Colon (tissue), 2 donors: ENCODE measurements around the gene ABLIM3.

Experiments
- FAIRE-seq: peaks from 2 replicates; lab custom pipeline; 2012; peaks lifted over from hg19 to GRCh38; lab: Jason Lieb, UNC
- donor health status: control.
- donor health status: control.

Gene ABLIM3

GRCh38 chr5:149188383-149188782, 47.1 kb downstream of the ABLIM3 start:
- no peak for FAIRE-seq

DNA sequence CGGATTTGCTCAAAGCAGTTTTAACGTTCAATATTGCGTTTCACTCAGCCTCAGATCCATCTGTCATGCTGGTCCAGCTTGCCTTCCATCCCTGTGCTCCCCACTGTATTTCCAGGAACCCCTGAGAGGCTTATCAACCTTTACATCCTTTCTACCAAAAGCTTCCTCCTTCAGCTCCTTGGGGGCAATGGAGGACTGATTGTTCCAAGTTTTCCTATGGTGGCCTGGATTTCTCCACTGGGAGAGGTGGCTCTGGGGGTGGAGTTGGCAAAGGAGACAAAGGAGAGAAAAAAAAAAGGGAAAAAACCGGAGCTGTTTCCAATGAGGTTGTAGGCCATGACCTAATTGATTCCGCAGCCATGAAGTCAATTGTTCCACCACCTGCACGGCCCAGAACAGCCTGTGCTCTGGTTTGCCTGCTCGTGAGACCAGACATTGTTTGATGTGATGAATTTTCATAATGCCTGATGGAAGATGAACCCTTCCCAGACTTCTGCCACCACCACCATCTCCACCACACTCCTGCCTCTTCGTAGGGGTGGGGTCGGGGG, 54.1 kb downstream of the ABLIM3 start:
- FAIRE-seq: no peak

GRCh38 chr5:149195962-149196361, 54.7 kb downstream of the ABLIM3 start:
- no peak for FAIRE-seq

DNA sequence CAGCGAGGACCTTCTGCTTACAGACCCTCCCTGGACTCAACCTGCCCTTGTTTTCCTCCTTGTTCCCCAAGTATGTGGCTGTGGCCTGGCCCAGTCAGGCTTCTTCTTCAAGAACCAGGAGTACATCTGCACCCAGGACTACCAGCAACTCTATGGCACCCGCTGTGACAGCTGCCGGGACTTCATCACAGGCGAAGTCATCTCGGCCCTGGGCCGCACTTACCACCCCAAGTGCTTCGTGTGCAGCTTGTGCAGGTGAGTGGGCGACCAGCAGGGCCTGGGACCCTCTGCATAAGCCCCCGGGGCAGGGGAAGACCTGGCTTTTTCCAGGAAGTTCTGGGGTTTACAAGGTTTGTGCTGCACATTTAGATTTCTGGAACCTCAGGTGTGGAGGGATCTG, 56.9 kb downstream of the ABLIM3 start:
- no peak for FAIRE-seq

GRCh38 chr5:149200355-149200754, 59.1 kb downstream of the ABLIM3 start:
- FAIRE-seq: no peak

DNA sequence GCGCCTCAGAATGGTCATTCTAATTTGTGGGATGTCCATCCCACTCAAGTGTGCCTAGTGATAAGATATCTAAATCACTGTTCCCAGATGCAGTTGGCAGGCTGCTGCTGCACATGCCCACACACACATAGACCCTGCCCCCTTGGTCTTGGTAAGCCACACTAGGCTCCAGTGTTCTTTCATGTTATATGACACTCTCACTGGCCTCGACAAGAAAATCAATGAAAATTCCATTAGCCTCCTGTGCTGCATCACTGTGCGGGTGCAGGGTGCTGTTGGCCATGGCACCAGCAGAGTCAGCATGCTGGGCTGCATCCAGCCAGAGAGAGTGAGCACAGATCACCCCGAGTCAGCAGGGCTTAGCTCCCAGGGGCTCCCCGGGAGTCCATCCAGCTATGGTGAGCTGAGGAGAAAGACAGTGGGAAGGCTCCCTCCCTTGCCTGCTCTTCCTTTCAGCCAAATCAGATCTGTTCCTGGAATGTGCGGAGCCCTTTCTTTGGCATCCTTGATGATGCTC, 59.9 kb downstream of the ABLIM3 start:
- no peak for FAIRE-seq

DNA sequence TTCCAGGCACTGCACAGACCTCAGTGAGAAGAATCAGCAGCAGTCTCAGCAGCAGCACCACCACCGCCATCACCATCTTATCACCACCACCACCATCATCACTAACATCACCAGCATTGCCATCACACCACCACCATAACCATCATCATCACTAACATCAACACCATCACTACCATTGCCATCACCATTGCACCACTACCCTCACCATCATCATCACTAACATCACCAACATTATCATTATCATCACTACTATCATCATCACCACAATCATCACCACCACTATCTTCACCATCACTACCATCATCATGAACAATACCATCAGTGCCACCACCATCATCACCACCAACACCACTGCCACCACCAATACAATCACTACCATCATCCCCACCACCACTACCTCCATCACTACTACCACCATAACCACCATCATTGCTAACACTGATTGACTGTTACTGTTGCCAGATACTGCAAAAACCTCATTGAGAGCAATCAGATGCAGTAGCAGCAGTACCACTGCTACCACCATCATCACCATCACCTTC, 61.7 kb downstream of the ABLIM3 start:
- no peak for FAIRE-seq

- FAIRE-seq: no peak
These were observed 62.7 kb downstream of the ABLIM3 start for GRCh38 chr5:149203921-149204441.

- no peak for FAIRE-seq
These were observed 64.6 kb downstream of the ABLIM3 start for GRCh38 chr5:149205625-149206523.

- no peak for FAIRE-seq
These were observed 65.3 kb downstream of the ABLIM3 start for GRCh38 chr5:149206524-149207141.

DNA sequence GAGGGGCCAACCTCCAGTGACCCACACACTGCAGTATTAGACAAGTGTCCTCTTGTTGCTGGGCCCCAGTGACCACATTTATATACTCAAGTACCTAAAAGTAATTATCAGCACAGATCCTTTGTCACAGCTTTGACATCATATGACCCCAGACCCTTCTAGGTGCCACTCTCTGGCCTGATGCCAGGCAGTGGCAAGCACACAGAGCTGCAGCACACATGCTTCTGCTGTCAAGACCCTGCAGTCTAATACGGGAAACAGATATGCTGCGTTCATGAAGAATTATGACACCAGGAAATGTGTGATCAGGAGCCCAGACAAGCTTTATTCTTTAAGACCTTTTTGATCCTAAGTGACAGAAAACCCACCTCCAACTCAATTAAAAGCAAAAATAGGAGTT, 66.5 kb downstream of the ABLIM3 start:
- FAIRE-seq: no peak

GRCh38 chr5:149210225-149210624, 68.9 kb downstream of the ABLIM3 start:
- no peak for FAIRE-seq

DNA sequence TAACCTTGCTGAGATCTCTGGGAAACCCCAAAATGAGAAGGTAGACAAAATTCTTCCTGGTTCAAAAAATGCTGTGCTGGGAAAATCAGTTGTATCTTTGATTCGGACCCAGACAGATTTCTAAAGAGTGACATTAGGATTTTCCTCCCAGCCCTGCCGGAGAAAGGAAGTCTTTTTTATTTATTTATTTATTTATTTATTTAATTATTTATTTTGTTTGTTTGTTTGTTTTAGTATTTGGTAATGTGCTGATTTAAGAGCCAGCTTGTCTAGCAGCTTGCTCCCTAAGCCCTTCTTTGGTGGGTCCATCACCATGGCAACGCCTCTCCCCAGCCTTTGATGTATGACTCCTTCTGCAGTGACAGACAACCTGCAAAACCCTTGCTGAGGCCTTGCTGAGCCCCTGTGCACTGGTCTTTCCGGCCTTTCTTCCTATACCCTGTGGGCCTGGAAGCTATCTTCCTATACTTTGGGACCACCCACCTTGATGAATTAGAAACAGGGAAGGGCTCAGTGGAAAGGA, 69.7 kb downstream of the ABLIM3 start:
- FAIRE-seq: no peak

- FAIRE-seq: no peak
These were observed 70.3 kb downstream of the ABLIM3 start for GRCh38 chr5:149211566-149211965.

DNA sequence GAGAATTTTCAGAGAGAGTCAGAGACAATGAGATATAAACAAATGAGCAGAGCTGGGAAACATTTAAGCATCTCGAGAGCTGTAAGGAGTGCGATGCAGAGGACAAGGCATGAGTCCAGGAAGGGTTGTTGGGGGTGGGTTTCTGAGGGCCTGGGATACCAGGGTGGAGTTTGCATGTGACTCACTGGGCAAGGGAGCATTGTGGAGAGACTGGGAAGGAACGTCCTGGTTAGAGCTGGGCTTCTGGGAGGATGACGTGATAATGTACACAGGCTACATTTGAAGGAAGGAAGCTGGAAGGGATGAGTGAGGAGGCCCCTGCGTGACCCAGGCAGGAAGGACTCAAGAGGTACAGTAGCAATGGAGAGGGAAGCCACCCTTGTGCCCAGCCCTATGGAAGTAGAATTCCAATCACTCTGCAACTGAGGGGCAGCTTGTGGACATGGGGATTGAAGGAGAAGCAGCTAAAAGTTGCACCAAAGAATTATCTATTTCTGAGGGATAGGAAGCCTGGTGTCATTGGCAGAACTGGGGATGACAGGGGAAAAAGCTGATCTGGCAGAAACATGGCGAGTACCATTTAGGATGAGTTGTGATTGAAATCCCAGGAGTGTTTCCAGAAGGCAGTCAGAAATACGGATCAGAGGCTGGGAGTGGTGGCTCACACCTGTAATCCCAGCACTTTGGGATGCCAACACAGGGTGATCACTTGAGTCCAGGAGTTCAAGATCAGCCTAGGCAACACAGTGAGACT, 71.1 kb downstream of the ABLIM3 start:
- no peak for FAIRE-seq

DNA sequence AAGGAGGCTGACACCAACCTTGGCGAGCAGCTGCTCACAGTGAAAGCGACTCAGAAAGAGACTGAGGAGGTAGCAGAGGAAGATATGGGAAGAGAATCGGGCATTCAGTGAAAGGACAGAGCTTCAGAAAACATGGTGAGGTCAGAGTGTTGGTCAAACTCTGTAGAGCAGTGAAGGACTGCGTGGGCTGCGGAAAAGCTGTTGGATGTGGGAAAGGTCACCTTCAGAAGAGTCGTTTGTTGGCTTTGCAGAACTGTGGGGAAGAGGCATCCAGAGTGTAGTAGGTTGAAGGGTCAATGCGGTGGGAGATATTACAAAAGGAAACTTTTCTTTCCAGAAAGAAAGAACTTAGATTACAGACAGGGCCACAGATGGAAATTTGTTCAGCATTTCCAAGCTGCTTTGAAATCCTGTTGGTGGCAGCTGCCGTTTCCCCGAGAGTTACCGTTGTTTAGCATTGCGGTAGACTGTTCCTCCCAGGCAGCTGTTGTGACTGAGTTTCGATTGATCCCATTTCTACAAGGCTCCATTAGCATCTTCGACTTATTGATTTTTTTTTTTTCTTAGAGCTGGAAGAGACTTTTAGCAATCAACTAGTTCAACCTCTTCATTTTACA, 72.1 kb downstream of the ABLIM3 start:
- no peak for FAIRE-seq

DNA sequence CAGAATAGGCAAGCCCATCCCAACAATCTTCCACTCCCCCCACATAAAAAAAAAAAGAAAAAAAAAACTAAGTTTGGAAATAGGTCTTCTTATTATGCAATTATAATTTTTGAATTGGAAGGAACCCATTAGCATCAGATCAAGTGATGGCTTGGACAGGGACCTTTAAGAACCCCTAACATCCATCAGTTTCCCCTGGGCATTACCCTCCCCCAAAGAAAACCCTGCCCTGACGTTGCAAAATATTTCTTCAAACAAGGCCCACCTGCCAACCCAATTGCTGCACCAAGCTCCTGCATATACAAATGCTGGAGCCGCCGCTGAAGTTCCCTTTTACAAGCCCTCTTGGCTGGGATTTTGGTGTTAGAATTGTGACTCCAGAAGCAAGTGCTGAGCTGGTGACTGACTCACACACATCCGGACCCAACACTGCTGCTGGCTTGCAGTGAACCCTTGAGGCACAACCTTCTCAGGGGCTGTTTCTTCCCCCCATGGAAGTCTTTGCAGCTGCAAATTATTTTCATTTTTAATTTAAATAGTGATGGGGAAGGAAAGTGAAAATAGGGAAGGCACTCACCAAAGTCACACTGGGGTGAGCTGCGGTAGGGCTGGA, 74.3 kb downstream of the ABLIM3 start:
- FAIRE-seq: no peak

GRCh38 chr5:149216496-149216895, 75.2 kb downstream of the ABLIM3 start:
- FAIRE-seq: no peak

DNA sequence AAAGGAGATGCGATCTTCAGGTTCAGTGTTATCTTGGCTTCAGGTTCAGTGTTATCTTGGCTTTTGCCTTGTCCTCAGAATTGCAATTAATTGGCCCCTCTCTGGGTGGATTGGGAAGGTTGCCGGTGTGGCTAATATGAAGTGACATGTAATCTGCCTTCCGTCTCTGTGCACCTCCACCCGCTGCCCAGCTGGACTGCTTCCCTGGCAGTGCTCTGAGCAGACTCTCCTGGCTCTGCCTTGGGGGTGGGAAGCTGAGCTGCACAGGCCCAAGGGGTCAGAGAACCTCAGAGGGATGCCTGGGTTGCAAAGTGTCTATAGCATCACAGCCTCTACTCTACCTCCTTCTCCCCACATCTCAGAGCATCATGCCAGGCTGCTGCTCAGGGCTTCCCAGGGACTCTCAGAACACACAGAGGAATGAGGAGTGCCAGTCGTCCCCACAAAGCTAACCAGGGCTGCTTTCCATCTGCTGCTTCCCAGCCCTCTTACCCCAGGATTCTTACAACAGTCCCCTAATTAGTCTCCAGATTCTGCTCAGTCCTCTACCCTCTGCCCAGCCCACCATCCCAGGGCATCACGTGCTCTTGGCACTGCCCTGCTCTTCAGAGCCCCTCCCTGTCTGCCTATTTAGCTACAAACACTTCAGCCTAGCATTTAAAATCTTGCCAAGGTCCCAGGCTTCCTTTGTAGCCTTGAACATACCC, 76.0 kb downstream of the ABLIM3 start:
- no peak for FAIRE-seq

DNA sequence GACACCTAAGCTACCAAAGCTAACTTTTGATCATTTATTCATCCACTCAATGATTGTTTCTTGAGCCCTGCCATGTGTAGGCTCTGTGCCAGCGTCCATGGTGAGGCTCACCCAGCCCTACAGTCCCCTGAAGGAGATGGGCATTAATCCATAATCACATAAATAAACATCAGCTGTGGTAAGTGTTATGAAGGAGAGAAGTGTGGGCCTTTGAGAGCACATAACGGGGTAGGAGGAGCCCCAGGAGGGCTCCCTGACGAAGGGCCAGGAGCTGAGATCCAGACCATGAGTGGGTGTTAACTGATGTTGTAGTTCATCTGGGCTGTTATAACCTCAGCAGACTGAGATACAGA, 76.5 kb downstream of the ABLIM3 start:
- no peak for FAIRE-seq
